AG09309 (cell line): Measurements from ENCODE around the gene TP53AIP1.
A peak's percentile ranks its signal among the peaks of the same experiment; 100 is the strongest.

Experiments used
- DNase-seq: peaks from one replicate; pipeline ENCODE4 v3.0.0-alpha.2; 2010; ENCODE audit warnings: low read depth
- H3K4me3 ChIP-seq: 2 replicates; pipeline ENCODE4 v1.5.1; 2011; ENCODE audit warnings: mild to moderate bottlenecking, low read depth, low read length, moderate library complexity; ENCODE audit not compliant: control insufficient read depth
- TF ChIP-seq, protein P1 (sequence below): IDR thresholded peaks from 2 replicates; pipeline ENCODE4 v1.5.1; 2011; ENCODE audit warnings: mild to moderate bottlenecking, low read depth, low read length, inconsistent platforms; ENCODE audit not compliant: insufficient read depth, control insufficient read depth; ENCODE audit errors: missing control alignments

The TP53AIP1 gene

DNA sequence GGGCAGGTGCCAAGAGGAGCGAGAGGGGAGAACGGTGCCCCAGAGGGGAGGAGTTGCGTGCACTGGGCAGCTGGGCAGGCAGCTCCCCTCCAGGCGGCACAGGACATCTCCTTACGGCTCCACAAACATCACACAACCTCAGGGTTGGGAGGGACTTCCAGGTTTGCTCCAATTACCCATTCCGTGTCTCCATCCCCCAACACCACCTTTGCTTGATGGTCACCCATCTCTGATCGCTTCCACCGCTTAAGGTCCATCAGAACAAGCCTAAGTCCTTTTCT is 14.5 kb upstream of the TP53AIP1 start:
- H3K4me3 ChIP-seq: no peak overlapping the region
- DNase-seq: no peak
- TF ChIP-seq, protein P1, sequence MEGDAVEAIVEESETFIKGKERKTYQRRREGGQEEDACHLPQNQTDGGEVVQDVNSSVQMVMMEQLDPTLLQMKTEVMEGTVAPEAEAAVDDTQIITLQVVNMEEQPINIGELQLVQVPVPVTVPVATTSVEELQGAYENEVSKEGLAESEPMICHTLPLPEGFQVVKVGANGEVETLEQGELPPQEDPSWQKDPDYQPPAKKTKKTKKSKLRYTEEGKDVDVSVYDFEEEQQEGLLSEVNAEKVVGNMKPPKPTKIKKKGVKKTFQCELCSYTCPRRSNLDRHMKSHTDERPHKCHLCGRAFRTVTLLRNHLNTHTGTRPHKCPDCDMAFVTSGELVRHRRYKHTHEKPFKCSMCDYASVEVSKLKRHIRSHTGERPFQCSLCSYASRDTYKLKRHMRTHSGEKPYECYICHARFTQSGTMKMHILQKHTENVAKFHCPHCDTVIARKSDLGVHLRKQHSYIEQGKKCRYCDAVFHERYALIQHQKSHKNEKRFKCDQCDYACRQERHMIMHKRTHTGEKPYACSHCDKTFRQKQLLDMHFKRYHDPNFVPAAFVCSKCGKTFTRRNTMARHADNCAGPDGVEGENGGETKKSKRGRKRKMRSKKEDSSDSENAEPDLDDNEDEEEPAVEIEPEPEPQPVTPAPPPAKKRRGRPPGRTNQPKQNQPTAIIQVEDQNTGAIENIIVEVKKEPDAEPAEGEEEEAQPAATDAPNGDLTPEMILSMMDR: no peak

DNA sequence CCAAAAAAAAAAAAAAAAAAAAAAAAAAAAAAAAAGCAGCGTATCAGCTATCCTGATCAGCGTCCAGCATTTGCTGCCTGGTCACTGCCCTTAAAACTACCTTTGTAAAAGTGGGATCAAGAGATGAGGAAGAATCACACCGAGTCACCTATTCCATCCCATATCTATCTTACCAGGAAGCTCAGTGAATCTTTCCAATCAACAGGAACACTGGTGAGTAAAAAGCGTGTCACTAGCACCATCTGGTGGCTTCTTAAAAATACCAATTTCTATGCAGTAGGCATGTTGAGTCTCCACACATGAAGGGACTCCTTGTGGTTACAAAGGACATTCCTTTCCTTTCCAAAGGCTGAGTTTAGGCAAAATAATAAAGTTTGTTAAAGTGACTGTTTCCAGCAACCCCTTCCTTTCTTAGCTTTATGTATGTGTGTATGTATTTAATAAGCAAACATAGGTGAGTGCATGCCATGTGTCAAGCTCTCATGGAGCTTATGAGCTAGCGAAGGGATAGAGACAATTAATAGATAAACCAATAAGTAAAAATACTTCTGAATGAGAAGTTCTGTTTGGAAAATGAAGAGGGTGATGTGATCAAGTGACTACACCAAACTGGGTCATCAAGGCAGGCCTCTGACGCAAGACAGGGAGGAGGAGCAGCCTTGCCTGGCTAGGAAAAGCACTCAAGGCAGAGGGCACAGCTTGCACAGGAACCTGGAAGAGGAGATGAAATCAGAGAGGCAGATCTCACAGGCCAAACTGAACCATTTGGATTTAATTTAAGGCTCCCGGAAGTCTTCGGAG is 13.9 kb upstream of the TP53AIP1 start:
- peak; percentile 24 for DNase-seq
- TF ChIP-seq, protein P1: peak; percentile 67
- no peak overlapping the region for H3K4me3 ChIP-seq

DNA sequence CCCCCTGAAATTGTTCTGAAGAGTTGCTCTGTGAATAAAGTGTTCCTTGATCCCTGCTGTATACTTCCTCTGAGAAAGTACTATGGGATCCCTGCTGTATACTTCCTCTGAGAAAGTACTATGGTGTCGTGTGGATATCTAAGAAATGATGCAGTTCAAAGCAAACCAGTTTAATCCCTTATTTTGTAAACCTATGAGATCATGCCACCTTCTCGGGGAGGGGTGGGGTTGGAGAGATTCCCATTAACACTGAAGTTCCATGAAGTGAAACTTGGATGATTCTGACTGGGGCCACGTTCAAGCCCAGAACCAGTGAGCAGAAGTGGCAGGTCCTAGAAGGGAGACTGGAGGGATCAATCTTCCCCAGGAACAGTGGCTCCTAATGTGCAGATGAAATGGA is 13.0 kb upstream of the TP53AIP1 start:
- DNase-seq: no peak
- H3K4me3 ChIP-seq: no peak overlapping the region
- TF ChIP-seq, protein P1: no peak

DNA sequence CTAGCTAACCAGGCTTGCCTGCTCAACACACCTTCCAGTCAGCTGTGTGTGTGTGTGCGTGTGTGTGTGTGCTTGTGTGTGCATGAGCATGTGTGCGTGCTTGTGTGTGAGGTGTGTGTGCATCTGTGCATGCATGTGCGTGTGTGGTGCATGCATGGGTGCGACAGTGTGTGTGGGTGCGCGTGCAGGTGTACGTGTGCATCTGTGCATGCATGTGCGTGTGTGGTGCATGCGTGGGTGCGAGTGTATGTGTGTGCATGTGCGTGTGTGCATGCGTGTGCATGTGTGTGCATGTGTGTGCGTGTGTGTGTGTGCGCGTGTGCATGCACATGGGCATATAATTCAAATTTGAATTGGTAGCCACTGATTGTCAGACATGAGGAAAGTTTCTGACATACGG is 10.5 kb upstream of the TP53AIP1 start:
- DNase-seq: no peak
- TF ChIP-seq, protein P1: no peak
- no peak overlapping the region for H3K4me3 ChIP-seq

DNA sequence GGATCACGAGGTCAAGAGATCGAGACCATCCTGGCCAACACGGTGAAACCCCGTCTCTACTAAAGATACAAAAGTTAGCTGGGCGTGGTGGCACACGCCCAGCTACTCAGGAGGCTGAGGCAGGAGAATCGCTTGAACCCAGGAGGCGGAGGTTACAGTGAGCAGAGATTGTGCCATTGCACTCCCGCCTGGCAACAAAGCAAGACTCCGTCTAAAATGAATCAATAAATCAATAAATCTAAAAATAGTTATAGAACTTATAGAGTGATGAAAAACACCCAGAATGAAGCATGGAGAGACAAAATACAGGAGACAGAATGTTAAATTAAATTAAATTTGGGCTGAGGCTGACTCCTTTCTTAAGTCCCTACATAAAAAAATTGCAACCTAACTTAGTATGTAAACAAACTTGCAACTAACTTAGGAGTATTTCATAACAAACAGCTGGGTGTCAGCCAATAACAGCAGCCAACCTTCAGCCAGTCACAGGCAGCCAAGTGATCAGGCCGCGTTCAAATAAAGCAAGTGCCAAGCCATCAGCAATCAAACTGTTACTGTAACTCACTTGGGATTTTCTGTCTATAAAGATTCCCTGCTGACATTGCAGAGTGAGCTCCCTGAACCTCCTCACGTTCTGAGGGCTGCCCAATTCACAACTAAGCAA is 7.3 kb upstream of the TP53AIP1 start:
- H3K4me3 ChIP-seq: no peak overlapping the region
- TF ChIP-seq, protein P1: no peak
- DNase-seq: no peak

DNA sequence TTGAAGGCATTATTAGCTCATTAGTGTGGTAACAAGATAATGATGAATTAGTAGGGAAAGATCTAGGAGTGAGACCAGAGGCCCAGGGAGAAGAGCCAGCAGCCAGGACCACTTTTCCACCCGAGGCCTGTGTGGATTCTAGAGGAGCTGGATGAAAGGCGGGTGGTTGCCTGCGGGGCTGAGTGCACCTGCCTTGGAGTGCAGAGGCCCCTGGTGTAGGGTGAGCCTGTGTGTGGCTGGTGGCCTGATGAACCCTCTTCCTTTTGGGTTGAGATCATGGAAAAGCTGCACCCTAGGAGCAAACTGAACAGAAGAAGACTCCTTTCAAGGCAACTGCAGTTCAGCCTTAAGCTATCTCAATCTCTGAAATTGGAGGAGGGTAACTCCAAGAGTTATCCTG is 5.9 kb upstream of the TP53AIP1 start:
- DNase-seq: no peak
- TF ChIP-seq, protein P1: peak; percentile 17
- no peak overlapping the region for H3K4me3 ChIP-seq
